Gastroesophageal sphincter (tissue), 4 donors: ENCODE measurements around the gene IFIT1. TPM values are rescaled to one million over a fixed set of nuclear protein-coding genes. Genes with fewer than 3 reads are reported as not detected.
"Not testable (repeated sequence)": the region's sequence is repeated elsewhere in the genome, so short reads cannot be mapped to it uniquely, and the experiment has no call there.

Experiments
- ATAC-seq: fragments of 150-250 bp; one replicate; pipeline ENCODE4 v1.9.1; 2016; ENCODE audit warnings: mild to moderate bottlenecking, moderate library complexity
- H3K27ac ChIP-seq, 4 donors: fragments of 200-600 bp; sonication (generic) in 3 of 4; 1 replicate in 3 of 4; 2 replicates in 1 of 4; pipeline ENCODE4 v1.5.1; 2016 to 2019
- H3K27me3 ChIP-seq: fragments of 200-600 bp; sonication (generic); one replicate; pipeline ENCODE4 v1.5.1; 2019
- H3K36me3 ChIP-seq, 2 donors: fragments of 200-600 bp; sonication (generic); one replicate each; pipeline ENCODE4 v1.5.1; 2019; ENCODE audit warnings: control low read depth in 1 of 2
- H3K4me1 ChIP-seq, 3 donors: fragments of 200-600 bp; sonication (generic); 1 replicate in 2 of 3; 2 replicates in 1 of 3; pipeline ENCODE4 v1.5.1; 2016 to 2019; ENCODE audit warnings: control low read depth in 2 of 3
- H3K4me3 ChIP-seq, 2 donors: fragments of 200-600 bp; sonication (generic); one replicate each; pipeline ENCODE4 v1.5.1; 2019; ENCODE audit warnings: mild to moderate bottlenecking in 1 of 2, moderate library complexity in 1 of 2
- H3K9me3 ChIP-seq, 3 donors: fragments of 200-600 bp; sonication (generic); one replicate each; pipeline ENCODE4 v1.5.1; 2017 to 2019; ENCODE audit warnings: control low read depth in 2 of 3
- CTCF ChIP-seq, 4 experiments: fragments of 200-600 bp in 2 of 4; fragments of 450-650 bp in 2 of 4; sonication (generic) in 1 of 4; IDR thresholded peaks; one replicate each; pipeline ENCODE4 v1.5.1; 2017 to 2019; ENCODE audit warnings: antibody characterized with exemption in 4 of 4, mild to moderate bottlenecking in 2 of 4, moderate library complexity in 2 of 4
- EP300 ChIP-seq: sonication (generic); formaldehyde crosslinking; IDR thresholded peaks from one replicate; pipeline ENCODE4 v1.6.1; 2017; ENCODE audit warnings: antibody characterized with exemption, mild to moderate bottlenecking
- POLR2A ChIP-seq, 2 donors: fragments of 450-650 bp; IDR thresholded peaks; one replicate each; pipeline ENCODE4 v1.6.1; 2017; ENCODE audit warnings: antibody characterized with exemption in 2 of 2, mild to moderate bottlenecking in 2 of 2, moderate library complexity in 1 of 2
- POLR2AphosphoS5 ChIP-seq: sonication (generic); formaldehyde crosslinking; IDR thresholded peaks from one replicate; pipeline ENCODE4 v1.6.1; 2017; ENCODE audit warnings: antibody characterized with exemption
- WGBS, 2 donors: methylation state at CpG; one replicate each; pipeline ENCODE4 v1.1.5; 2018; ENCODE audit warnings: low coverage in 1 of 2; 5-methylcytosine and 5-hydroxymethylcytosine counted together
- total RNA-seq, 4 donors: library from RNA; depleted of rRNA; stranded (reverse); fragments of >200 nt; gene quantifications; one replicate each; pipeline ENCODE4 v1.1.0, GENCODE V29; 2016

The IFIT1 gene
- total RNA-seq, 4 donors from 2014 or later, result 10.3 to 16.5 (median 15.2) TPM

- TF ChIP-seq EP300 (no peak), CTCF (IDR thresholded peaks at IDR 0.05) (no peak), POLR2AphosphoS5 (no peak), POLR2A (IDR thresholded peaks at IDR 0.05) (no peak)
- Histone ChIP-seq H3K9me3 (no peaks in the 10 kb centered on the region), H3K4me3 (no peak overlapping the region), H3K36me3 (no peaks in the 10 kb centered on the region), H3K4me1 (peaks cover 10 to 65% (median 20%) of the 10 kb centered on the region in 3 donors), H3K27me3 (no peaks in the 10 kb centered on the region), H3K27ac (peak overlapping the region; percentile 35 to 95 (median 78))
- 69 to 73% methylated on average over 5 of the region's 5 CpGs for WGBS, 2 donors
- no peak for ATAC-seq
Measured at GRCh38 chr10:89390476-89391225, 1.8 kb upstream of the IFIT1 start.

- H3K27me3 ChIP-seq, ATAC-seq, H3K36me3 ChIP-seq, H3K4me3 ChIP-seq, H3K9me3 ChIP-seq: not testable (repeated sequence)
- peaks cover 10 to 65% (median 20%) of the 10 kb centered on the region in 3 donors for H3K4me1 ChIP-seq
- 93 to 95% methylated on average over 3 to 4 of the region's 4 CpGs for WGBS, 2 donors
- H3K27ac ChIP-seq, result peak overlapping the region; percentile 35 to 95 (median 78)
Measured at GRCh38 chr10:89391226-89391576, 1.2 kb upstream of the IFIT1 start.

- Histone ChIP-seq H3K4me3 (peak overlapping the region; percentile 53 to 100), H3K36me3 (no peaks in the 10 kb centered on the region), H3K27ac (peak overlapping the region; percentile 72 to 95 (median 78)), H3K4me1 (peaks cover 10 to 73% (median 20%) of the 10 kb centered on the region in 3 donors), H3K9me3 (no peaks in the 10 kb centered on the region), H3K27me3 (no peaks in the 10 kb centered on the region)
- WGBS, 2 donors, result 0% methylated on average over 1 to 2 of the region's 2 CpGs
- peak; percentile 80 for ATAC-seq
- TF ChIP-seq EP300, result no peak
- peak; percentile 58 for TF ChIP-seq POLR2AphosphoS5
- TF ChIP-seq CTCF (IDR thresholded peaks at IDR 0.05), result no peak
- TF ChIP-seq POLR2A (IDR thresholded peaks at IDR 0.05), result no peak
Measured at GRCh38 chr10:89392974-89393373, 551 bp downstream of the IFIT1 start.

GRCh38 chr10:89393898-89394297 is 1.5 kb downstream of the IFIT1 start:
- H3K27me3 ChIP-seq, result no peaks in the 10 kb centered on the region
- peaks cover 10 to 78% (median 20%) of the 10 kb centered on the region in 3 donors for H3K4me1 ChIP-seq
- peak overlapping the region; percentile 72 to 95 (median 78) for H3K27ac ChIP-seq
- no peaks in the 10 kb centered on the region for H3K9me3 ChIP-seq
- H3K36me3 ChIP-seq, result no peaks in the 10 kb centered on the region
- 15 to 28% methylated on average over 3 of the region's 3 CpGs for WGBS, 2 donors
- ATAC-seq, result no peak
- H3K4me3 ChIP-seq, result peak overlapping the region; percentile 53 to 100
- no peak for TF ChIP-seq CTCF (IDR thresholded peaks at IDR 0.05)

- Histone ChIP-seq H3K27ac (peak overlapping the region in 2 of 4 donors; percentile 2 to 19), H3K36me3 (no peaks in the 10 kb centered on the region), H3K27me3 (no peaks in the 10 kb centered on the region), H3K9me3 (no peaks in the 10 kb centered on the region), H3K4me3 (peak overlapping the region in 1 of 2 donors; percentile 13), H3K4me1 (peaks cover 10 to 65% (median 20%) of the 10 kb centered on the region in 3 donors)
- WGBS, 2 donors, result 89 to 94% methylated on average over 2 of the region's 2 CpGs
- ATAC-seq, result no peak
- TF ChIP-seq CTCF (IDR thresholded peaks at IDR 0.05), result no peak
- TF ChIP-seq POLR2AphosphoS5, result no peak
- TF ChIP-seq POLR2A (IDR thresholded peaks at IDR 0.05), result no peak
- no peak for TF ChIP-seq EP300
Measured at GRCh38 chr10:89395141-89395540, 2.7 kb downstream of the IFIT1 start.
